ENCODE measurements around the gene TAF4B.

GRCh38 chr18:26367425-26367824, 141.2 kb downstream of the TAF4B start:
- TF ChIP-seq REST (IDR thresholded peaks at IDR 0.05; ENCODE audit: low read depth) (no peak), TEAD4 (IDR thresholded peaks at IDR 0.05) (no peak)
